Nucleus accumbens (tissue), 56 donors: ENCODE measurements around the gene RPUSD2.

ENCODE experiments used
- DNase-seq, 56 donors: peaks; one replicate each; lab custom pipeline; 2025; lab: John Stamatoyannopoulos, UW

The RPUSD2 gene, protein sequence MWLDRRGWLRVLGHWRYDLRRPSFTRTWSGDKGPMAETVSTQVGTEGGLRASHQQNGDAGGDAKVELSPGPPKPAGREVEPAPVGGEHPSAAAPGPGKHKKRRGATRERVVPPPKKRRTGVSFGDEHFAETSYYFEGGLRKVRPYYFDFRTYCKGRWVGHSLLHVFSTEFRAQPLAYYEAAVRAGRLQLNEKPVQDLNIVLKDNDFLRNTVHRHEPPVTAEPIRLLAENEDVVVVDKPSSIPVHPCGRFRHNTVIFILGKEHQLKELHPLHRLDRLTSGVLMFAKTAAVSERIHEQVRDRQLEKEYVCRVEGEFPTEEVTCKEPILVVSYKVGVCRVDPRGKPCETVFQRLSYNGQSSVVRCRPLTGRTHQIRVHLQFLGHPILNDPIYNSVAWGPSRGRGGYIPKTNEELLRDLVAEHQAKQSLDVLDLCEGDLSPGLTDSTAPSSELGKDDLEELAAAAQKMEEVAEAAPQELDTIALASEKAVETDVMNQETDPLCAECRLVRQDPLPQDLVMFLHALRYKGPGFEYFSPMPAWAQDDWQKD

DNA sequence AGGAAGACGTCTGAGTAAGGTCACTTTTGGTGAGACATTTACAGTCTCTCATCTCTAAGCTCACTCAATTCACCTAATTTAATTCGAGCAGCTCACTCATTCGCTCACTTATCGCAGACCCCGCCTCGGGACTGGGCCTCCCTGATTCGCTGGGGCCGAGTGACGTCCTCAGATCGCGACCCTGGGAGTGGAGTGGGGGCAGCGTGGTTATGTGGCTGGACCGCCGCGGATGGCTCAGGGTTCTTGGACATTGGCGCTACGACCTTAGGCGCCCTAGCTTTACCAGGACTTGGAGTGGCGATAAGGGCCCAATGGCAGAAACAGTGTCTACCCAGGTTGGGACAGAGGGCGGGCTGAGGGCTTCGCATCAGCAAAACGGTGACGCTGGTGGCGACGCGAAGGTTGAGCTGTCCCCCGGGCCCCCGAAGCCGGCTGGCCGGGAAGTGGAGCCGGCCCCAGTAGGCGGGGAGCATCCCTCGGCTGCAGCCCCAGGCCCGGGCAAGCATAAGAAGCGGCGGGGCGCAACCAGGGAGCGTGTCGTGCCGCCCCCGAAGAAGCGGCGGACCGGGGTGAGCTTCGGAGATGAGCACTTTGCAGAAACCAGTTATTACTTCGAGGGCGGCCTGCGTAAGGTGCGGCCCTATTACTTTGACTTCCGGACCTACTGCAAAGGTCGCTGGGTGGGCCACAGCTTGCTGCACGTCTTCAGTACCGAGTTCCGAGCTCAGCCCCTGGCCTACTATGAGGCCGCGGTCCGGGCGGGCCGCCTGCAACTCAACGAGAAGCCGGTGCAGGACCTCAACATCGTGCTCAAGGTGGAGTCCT lies at the start of gene RPUSD2:
TSS of gene RPUSD2 (plus strand) at position 171 of the 825 bp plus-strand sequence. CDS start at position 210, 39 bp downstream.
- peak; percentile 20 to 96 (median 87) for DNase-seq

- no peak for DNase-seq
Observed at GRCh38 chr15:40523611-40524010, 45.5 kb upstream of the RPUSD2 start.

- DNase-seq, result no peak
Observed at GRCh38 chr15:40525855-40526254, 43.2 kb upstream of the RPUSD2 start.

GRCh38 chr15:40528801-40529200 lies 40.3 kb upstream of the RPUSD2 start:
- no peak for DNase-seq

DNA sequence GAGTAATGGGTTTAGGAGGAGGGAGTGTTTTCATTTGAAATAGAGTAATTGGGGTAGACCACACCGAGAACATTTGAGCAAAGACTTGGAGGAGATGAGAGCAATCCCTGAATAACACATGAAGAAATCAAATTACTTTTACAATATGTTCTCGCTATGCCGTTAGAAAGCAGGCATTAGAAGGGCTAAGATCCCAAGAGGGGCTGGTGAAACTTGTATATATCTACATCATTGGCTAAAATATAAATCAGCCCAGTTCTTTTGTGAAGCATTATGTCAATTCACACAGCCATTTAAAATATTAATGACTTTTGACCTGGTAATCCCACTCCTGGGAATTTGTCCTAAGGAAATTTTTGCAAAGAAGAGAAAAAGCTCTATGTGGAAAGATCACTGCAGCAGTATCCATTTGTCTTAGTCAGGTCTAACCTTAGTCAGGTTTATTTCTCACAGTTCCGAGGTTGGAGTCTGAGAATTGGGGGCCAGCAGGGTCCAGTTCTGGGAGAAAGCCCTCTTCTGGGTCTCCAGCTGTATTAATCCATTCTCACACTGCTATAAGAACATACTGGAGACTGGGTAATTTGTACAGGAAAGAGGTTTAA lies 35.2 kb upstream of the RPUSD2 start:
- no peak for DNase-seq

GRCh38 chr15:40534371-40534770 lies 34.7 kb upstream of the RPUSD2 start:
- DNase-seq, result no peak

DNA sequence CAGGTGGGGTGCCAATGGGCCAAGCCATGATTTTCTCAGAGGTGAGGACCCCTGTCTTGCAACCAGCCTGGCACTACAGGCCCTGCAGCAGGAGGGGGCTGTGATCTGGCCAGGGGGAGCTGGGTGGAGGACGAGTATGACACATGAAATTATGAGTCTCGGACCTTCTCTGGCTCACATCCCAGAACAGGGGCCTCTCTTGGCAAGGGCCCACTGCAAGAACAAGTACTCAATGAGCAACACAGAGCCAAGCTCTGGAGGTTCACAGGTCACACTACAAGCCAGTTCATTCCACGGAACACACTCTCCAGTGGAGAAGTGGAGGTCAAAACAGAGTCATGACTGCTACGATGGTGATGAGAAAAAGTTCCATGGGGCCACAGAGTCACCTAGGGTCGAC lies 32.6 kb upstream of the RPUSD2 start:
- DNase-seq, result no peak

DNA sequence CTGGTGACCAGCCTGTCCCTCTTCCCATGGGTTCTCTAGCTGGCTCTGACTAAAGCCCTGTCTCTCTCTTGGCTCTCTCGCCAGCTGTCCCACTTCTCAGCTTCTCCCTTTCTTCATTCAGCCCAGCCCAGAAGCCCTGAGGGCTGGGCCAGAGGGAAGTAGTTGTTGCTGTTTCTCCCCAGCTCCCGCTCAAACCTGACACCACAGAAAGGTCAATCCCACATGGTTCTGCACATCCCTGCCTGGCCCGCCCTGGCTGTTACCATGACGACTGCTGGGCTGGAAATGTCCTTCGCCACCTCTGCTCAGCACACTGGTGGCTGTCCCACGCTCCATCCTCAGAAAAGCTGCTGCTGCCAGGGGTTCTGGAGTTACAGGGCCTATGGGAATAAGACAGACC lies 30.1 kb upstream of the RPUSD2 start:
- DNase-seq, result no peak

DNA sequence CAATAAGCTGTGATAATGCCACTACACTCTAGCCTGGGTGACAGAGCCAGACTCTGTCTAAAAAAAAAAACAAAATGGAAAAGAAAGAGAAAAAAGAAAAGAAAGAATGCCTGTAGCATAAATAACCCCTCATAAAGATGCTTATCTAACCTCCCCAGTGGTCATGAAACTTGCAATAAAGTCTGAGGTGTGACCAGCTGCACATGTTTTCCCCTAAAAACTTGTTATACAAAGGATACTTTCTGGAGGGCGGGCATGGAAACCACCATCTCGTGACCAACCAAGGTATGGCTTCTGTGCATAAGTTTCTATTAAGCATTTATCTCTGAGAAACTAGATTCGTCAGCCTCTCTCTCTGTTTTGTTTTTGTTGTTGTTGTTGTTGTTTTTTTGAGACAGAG lies 26.0 kb upstream of the RPUSD2 start:
- no peak for DNase-seq

DNA sequence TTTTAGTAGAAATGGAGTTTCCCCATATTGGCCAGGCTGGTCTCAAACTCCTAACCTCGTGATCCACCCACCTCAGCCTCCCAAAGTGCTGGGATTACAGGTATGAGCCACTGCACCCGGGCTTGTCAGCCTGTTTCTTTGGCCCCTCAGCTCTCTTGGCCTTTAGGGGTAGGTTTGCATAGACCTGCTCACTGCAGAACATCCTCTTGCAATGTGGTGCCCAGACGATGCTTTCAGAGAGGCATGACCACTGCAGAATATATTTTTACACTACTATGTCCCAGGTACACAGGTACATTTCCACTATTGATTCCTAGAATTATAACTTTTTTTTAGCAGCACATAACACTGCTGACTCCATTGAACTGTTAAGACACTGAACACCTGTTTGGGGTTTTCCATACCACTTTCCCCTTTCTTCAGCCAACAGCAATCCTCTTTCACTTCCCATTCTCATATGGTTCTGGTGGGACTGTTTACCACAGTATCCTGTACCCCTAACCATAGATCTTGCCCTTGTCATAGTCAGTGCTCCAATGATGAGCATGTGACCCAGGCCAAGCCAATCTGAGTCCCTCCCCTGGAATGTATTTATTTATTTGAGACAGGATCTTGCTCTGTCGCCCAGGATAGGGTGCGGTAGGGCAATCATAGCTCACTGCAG lies 25.3 kb upstream of the RPUSD2 start:
- DNase-seq, result no peak

- no peak for DNase-seq
Observed at GRCh38 chr15:40545457-40545856, 23.6 kb upstream of the RPUSD2 start.

- no peak for DNase-seq
Observed at GRCh38 chr15:40548610-40549009, 20.5 kb upstream of the RPUSD2 start.

DNA sequence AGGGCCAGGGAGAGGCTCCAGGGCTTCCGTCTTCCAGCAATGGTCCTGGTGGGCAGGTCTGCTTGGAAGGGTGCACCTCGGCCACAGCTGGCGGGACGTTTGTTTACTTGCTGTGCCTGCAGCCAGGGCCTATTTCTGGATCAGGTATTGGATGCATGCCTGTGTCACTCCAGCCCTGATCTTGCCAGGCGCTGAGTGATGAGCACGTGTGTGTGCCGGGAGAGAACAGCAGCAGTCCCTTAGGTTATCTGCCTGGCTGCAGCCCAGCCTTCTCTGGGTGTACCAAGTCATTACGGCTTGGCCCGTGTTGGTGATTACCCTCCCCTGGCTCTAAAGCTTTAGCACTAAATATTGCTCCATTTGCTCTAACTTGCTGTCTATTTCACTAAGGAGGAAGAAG lies 19.2 kb upstream of the RPUSD2 start:
- DNase-seq, result no peak

GRCh38 chr15:40550341-40551037 lies 18.6 kb upstream of the RPUSD2 start:
- no peak for DNase-seq

DNA sequence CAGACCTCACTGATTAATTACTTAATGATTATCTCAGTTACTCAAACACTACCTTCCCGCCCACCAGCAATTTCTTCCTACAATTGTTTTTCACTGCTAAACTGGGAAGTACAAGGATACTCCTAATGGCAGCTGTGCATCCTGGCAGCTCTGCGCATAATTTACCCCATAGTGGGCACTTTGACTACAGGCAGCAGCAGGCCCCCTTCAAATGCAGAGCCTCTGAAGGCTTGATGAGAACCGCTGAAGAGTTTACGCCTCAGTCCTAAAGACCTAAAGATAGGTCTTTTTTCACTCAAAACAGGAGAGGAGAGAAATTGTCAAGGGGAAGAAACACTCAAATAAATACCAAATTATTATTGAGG lies 15.0 kb upstream of the RPUSD2 start:
- DNase-seq, result no peak

DNA sequence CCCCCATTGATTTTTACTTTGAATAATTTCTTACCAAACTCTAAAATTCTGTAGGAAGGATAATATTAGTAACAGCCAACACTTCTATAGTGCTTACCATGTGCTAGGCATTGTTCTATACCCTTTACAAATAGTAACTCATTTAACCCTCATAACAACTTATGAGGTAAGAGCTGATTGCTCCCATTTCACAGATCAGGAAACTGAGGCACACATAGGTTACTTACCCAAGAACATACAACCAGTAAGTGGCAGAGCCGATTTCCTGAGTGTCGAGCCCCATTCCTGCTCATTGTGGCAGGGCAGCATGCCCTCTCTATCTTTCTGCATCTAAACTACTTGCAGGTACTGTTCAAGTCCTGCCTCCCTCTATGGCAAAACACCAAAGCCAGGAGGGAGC lies 13.2 kb upstream of the RPUSD2 start:
- DNase-seq, result no peak

GRCh38 chr15:40558952-40559742 lies 10.0 kb upstream of the RPUSD2 start:
- DNase-seq, result no peak

- DNase-seq, result no peak
Observed at GRCh38 chr15:40562691-40563090, 6.4 kb upstream of the RPUSD2 start.

DNA sequence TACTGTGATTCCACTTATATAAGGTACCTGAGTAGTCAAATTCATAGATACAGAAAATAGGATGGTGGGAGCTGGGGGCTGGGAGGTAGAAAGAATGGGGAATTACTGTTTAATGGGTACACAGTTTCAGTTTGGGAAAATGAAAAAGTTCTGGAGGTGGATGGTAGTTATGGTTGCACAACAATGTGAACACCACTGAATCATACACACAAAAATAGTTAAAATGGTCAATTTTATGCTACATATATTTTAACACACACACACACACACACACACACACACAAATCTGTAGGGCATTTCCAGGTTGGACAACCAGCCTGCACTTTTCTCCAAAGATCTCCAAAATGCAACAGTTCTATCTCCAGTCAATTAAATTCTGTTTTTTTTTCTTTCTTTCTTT lies 5.7 kb upstream of the RPUSD2 start:
- DNase-seq, result no peak
